Measurements from ENCODE around the gene KLC4.
A peak's percentile ranks its signal among the peaks of the same experiment; 100 is the strongest.

KLC4 gene

DNA sequence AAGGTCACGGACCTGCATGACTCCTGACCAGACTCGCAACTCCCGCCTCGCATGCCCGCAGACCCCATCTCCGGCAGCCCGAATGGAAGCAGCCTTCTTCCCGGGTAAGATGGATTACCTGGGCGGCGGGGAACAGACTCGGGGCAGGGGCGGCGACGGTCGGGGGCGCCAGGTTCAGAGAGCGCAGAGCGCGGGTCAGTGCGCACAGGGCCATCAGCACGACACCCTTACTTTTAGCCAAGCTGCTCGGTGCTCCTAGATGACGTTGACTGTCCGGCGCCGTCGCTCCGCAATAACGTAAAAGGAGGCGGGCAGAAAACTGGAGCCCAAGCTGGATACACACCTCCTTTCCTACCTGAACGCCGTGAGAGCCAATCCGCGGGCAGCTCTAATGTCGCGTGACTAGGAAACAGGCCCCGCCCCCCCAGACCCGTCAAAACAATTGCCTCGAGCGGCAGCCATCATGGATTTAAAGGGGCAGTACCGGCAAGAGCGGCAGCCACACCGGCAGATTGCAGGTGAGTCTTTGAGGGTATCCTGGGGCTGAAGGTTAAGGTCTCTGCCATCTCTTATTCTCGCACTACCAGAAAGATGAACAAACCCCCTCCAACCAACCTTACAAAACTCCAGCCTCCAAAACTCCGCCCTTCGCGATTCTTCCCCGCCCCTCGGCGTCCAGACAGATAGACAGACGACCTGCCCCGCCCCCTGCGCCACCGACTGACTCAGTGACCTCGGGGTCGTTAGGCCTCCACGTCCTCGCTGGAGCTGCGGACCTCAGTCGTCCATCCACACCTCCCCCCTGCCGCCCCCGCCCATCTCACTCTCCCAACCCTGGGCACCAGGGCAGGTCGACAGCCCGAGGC is at the start of gene KLC4, which contains the start of gene MRPL2:
TSS of gene KLC4 (plus strand) at position 464 of the 866 bp plus-strand sequence. CDS start 1,705 bp downstream, outside the sequence.
TSS of gene MRPL2 (minus strand) at position 267 of the 866 bp plus-strand sequence. CDS start at position 214, 53 bp downstream.
- DNase-seq (ENCODE audit: low read depth): peak; percentile 92

DNA sequence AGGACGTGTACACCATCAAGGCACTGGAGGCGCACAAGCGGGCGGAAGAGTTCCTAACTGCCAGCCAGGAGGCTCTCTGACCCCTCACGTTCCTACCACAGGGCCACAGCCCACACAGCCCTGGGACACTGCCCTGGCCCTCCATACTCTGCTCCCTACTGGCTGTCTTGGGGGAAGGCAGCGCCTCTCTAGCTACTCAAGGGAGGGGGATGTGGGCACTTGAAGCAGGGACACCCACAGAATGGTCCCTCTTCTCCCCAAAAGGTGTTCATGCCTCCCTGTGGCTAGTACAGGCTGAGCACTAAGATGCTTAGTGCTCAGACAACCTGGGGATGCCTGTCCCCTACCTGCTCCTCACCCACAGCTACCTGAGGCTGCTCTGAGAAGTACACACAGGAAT is 48.2 kb upstream of the KLC4 start:
- DNase-seq (ENCODE audit: low read depth): no peak

DNA sequence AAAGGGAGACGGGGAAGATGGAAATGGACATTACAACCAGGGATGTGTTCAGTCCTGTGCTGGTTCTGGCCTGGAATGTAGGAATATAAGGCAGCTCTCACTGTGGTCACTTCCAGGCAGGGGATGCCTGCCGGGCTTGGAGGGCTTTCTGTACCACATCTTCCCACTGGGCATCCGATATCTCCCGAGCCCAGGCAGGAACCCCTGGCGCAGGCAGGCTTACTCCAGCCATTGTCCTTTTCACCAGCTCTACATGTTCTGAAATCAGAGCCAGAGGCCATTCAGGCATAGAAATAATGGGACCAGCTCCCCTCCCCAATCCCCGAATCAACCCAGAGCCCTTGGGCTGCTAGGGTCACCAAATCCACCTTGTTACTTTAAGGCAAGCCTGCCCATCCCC is 47.1 kb upstream of the KLC4 start:
- DNase-seq (ENCODE audit: low read depth): no peak

DNA sequence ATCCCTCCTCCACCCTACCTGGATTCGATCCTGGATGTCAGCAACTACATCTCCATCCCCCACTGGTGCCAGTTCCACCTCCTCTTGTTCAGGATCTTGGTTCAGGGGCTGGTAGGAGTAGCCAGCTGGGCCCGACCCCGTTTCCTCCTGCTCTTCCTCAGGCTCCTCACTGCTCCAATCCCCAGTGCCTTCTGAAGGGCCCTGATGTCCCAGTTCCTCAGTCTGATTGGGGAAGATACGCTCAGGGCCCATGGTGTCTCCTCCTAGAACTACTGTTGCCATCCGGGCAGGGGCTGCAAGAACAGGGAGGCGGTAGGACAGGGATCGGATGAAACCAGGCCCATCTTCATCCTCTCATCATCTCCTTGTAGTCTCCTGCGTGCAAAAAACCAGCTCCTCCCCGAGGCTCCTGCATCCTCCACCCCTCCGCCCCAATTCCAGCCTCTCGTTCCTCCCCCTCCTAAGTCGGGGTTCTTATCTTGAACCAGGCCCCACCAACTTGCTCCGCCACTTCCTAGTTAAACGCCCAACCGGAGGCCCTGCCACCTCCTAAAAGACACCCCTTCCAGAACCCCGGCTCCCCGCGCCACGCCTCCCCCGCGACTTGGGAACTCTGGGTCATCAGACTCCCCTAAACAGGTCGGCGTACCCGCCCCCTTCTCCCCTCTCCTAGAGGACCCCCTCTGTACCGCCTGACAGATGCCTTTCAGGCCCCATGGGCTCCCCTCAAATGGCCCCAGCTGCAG is 46.2 kb upstream of the KLC4 start:
- DNase-seq (ENCODE audit: low read depth): no peak

DNA sequence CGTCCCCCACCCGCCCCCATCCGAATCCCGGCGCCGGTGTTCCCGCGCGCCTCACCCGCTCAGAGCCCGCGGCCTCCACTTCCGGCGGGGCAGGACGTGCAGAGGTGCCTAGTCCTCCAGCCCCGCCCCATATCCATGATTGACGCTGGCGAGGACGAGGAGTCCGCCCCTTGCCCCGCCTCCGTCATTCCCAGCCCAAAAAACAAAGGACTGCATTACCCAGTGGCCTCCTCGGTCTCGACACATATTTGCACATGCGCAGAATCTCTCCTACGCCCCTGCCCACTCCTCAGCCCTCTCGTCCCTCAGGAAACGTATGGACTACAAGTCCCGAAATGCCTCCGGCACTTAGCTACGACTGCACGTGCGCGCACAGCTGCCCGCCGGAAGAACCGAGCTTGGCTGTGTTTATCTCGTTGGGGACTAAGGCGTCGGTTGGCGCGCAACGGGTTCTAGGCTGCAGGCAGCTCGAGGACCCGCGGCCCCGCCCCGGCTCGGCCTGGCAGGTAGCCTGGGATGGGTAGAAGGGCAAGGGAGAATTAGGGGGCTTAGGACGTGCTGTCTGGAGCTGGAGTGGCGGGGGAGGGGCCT is 45.5 kb upstream of the KLC4 start, which contains the start of the genes KLHDC3 and MEA1:
TSS of gene KLHDC3 (plus strand) at position 407 of the 591 bp plus-strand sequence. CDS start 2,944 bp downstream, outside the sequence.
TSS of gene MEA1 (minus strand) at position 104 of the 591 bp plus-strand sequence. CDS start 133 bp downstream, outside the sequence.
- peak; percentile 98 for DNase-seq (ENCODE audit: low read depth)

DNA sequence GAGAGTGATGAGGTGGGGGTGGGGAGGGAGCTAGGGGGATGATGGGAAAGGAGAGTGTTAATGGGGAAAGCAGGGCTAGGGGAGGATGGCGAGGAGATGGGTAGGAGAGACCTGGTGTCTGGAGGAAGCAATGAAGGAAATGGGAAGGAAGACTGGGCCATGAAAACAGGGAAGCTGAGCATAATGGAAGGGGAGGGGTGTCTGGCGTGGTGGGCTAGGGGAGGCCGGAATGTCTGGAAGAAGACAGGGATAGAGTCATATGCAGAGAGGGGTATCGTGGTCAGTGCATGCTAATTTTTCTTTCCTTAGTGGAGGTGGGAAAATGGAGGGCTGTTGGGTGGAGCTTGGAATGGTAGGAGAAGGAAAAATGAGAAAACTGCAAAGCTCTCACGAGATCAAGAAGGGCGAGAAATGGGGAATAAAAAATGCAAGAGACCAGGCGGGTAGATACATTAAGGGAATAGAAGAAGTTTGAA is 45.0 kb upstream of the KLC4 start:
- no peak for DNase-seq (ENCODE audit: low read depth)

DNA sequence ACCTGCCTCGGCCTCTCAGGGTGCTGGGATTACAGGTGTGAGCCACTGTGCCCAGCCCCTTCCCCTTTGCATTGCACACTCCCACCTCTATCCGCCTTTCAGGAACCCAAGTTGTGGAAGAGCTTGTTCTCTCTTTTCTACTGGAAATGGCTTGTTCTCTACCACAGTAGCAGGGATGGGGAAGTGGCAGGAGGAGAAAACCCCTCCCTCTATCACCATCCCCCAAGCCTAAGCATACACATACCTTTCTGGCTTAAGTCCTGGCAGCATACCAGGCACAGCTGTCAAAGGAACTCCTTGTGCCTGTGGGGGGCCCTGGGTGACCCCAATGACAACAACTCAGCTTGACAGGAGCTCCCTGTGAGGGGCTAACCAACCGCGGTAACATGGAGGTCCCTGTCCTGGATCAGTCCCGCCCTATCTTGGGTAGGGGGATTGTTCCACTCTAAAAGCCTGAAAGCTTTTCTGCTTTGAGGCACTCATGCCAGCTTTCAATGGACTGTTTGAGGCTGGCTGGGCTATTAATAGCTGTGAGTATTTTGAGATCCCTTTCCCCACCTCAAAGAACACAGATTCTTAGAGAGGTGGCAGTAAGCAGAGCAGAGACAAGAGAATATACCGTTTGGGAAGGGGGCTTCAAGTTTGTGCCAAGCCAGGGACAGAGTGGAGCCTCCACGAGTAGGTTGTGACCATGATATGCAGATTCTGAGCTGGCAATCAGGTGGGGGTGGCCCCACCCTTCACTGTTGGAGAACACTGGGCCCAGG is 43.1 kb upstream of the KLC4 start:
- DNase-seq (ENCODE audit: low read depth): no peak

DNA sequence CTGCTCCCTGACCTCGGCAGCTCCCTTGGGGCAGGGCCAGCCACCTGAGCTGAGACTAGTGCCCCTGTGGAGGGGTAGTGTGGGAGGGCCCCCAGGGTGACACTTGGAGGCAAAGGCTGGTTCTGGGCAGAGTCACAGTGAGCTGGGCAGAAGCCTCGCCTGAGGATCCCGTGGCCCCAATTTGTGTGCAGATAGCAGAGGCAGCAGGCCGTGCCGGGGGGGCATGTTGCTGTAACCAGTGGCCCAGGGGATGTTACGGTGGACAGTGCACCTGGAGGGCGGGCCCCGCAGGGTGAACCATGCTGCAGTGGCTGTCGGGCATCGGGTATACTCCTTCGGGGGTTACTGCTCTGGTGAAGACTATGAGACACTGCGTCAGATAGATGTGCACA is 42.5 kb upstream of the KLC4 start:
- no peak for DNase-seq (ENCODE audit: low read depth)

DNA sequence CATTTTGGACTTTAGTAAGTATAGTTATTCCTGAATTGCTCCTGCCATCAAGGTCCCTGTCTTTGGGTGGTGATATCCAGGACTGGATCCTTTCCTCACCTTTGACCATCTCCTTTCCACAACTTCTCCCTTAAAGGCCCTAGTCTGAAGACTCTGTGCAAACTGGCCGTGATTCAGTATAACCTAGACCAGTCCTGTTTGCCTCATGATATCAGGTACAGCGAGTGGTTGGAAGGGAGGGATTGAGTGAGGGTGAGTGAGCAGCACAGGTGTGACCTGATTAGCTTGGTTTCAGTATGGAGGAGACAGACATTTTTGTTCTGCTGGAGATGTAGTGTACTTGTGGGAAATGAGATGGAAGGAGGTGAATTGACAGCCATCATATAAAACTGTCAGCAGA is 40.3 kb upstream of the KLC4 start:
- DNase-seq (ENCODE audit: low read depth): no peak

DNA sequence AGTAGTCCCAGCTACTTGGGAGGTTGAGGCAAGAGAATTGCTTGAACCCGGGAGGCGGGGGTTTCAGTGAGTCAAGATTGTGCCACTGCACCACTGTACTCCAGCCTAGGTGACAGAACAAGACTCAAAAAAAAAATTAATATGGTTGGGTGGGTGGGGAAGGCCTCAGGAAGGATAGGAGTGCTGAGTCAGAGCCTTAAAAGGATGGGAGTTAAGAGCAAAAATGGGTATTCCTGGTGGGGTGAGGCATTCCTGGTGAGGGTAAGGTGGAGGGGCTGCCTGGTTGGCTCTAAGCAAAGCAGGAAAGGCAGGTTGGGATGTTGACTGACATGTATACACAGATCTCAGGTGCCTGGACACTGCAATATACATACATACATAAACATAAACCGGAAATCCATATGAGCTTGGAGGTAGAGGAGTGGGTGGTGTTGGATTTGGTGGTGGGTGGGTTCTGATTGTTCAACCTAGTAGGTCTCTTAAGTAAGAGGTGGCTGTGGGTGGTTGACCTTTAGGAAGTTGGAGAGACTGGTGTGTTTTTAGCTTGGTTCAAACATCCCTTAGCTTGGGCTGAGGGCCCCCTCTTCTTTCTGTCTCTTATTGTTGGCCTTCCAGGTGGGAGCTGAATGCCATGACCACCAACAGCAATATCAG is 39.3 kb upstream of the KLC4 start:
- DNase-seq (ENCODE audit: low read depth): no peak

DNA sequence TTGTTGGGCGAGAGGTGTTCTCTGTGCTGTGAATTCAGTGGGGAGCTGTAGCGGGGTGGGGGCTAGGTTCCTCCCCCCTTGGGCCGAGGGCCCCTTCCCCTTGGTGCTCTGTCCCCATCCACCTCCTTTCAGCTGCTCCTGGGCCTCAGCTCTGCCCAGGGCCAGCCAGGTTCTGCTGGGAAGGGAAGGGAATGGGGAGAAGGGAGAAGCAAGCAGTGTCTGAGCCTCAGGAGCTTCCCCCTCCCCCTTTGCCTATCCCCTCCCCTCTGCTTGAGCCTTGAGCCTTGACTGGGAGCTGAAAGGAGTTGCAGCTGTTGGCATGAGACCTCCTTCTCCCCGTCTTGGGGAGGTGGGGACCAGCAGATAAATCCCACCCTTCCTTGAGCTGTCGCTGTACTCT is 38.6 kb upstream of the KLC4 start:
- DNase-seq (ENCODE audit: low read depth): no peak

DNA sequence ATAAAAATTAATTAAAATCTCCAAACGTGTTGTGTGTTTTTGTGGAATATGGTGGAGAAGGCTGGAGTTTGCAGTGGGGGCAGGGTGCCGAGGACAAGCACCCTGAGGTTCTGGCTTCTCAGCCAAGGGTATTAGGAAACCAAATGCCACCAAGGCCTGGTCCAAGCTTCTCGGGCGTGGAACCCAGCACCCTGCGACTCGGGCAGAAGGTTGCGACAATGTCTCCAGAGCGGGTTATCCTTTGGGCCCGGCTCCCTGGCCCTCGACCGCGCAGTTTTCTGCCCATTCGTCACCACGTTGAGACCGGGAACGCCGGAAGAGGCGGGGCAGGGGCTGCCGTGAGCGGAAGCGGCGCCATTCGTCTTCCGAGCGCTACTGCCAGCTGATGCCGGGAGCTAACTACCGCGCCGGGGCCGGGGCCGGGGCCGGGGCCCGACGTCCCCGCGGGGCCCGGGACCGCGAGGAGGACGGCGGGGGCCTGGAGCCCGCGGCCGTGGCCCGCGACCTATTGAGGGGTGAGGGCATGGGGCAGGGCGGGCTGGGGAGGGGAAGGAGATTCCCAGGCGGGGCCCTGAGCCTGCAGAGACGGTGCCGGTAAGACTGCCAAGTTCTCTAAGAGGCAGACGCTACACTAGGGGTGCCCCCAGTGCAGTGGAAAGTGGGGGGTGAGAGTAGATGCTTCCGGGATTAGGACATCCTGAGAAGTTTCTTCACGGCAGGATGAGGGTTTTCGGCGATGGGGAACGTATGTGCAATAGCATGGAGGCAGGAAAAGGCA is 38.0 kb upstream of the KLC4 start, which contains the start of gene RRP36:
TSS of gene RRP36 (plus strand) at position 354 of the 778 bp plus-strand sequence. CDS start at position 386, 32 bp downstream.
- DNase-seq (ENCODE audit: low read depth): peak; percentile 60

DNA sequence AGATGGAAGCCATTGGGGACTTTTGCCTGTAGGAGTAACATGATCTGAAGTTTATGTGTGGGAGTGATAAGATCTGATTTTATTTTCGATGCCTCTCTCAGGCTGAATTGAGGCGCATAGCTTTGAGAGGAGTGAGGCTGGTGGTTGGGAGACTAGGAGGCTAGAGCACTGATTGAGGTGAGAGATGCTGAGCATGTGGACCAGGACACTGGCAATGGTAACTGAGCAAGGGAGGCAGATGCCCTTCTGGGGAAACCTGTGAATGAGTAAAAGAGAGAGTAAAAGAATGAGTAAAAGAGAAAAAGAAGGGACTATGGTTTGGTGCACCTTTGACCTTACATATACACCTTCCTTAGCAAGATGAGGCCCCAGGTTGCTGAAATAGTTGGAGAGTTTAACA is 35.0 kb upstream of the KLC4 start:
- no peak for DNase-seq (ENCODE audit: low read depth)

DNA sequence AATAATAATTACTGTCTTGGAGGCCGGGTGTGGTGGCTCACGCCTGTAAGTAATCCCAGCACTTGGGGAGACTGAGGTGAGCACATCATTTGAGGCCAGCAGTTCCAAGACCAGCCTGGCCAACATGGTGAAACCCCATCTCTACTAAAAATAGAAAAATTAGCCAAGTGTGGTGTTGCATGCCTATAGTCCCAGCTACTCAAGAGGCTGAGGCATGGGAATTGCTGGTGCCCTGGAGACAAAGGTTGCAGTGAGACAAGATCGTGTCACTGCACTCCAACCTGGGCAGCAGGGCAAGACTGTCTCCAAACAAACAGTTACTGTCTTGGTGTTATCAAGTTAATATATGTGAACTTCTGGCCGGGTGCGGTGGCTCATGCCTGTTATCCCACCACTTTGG is 33.1 kb upstream of the KLC4 start:
- DNase-seq (ENCODE audit: low read depth): no peak

DNA sequence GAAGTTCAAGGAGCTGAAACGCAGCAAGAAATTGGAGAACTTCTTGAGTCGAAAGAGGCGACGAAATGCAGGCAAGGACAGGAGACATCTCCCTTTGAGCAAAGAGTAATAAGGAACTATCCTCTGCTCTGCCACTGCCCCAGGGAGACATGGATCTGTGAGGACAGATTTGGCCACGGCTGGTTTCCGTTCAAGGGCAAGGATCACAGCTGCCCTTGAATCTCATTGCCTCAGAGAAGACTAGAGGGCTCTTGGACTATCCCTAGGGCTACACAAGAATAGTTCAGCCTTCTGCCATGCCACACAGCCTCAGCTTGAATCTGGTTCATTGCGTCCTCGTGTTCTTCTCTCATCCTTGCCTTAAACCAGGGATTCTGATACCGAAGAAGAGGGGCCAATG is 30.3 kb upstream of the KLC4 start:
- no peak for DNase-seq (ENCODE audit: low read depth)

DNA sequence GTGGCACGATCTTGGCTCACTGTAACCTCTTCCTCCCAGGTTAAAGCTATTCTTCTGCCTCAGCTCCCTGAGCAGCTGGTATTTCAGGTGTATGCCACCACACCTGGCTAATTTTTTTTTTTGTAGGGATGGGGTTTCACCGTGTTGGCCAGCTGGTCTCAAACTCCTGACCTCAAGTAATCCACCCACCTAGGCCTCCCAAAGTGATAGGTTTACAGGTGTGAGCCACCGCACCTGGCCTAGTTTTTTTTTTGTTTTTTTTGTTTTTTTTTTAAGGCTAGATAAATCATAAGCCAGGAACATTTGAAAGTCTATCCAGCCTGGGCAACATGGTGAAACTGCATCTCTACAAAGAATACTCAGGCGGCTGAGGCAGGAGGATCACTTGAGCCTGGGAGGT is 27.1 kb upstream of the KLC4 start:
- no peak for DNase-seq (ENCODE audit: low read depth)

DNA sequence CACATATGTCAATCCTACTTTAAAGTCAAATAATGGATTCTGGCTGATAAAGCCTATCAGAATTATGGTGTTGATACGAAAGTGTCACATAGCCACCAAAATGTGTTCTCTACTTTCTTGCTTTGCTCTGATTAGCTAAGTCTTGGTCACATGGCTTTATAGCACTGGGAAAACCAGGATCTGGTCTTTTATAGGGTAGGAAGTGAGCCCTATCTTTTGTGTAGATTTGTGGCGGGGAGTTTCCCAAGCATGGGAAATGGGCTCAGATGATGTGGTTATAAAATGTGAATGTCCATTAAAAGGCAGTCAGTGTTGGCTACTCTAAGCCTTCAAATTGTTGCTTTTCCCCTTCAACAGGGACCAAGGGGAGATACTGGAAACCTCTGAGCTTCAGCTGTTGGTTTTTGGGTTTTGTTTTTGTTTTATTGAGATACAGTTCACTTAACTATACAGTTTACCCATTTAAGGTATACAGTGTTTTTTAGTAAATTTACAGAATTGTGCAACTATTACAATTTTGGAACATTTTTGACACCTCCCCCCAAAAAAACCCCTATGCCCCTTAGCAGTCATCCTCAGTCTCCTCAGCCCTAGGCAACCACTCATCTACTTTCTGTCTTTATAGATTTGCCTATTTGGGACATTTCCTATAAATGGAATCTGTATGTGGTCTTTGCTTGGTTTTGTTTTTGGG is 25.8 kb upstream of the KLC4 start:
- DNase-seq (ENCODE audit: low read depth): no peak

DNA sequence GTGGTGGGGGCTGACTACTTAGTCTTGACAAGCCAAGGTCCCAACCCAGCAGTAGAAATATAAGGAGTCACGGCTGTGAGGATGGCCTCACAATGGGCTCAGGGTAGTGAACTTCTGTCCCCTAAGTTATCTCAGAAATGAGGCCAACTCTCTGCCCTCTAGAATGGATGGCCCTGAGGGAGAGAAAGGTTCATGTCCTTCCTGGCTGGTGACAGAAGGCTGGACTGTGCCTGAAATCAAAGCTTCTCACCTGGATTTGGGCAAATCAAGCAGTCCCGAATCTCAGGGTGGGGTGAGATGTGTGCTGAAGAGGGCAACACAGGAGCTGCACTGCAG is 25.3 kb upstream of the KLC4 start:
- DNase-seq (ENCODE audit: low read depth): no peak

DNA sequence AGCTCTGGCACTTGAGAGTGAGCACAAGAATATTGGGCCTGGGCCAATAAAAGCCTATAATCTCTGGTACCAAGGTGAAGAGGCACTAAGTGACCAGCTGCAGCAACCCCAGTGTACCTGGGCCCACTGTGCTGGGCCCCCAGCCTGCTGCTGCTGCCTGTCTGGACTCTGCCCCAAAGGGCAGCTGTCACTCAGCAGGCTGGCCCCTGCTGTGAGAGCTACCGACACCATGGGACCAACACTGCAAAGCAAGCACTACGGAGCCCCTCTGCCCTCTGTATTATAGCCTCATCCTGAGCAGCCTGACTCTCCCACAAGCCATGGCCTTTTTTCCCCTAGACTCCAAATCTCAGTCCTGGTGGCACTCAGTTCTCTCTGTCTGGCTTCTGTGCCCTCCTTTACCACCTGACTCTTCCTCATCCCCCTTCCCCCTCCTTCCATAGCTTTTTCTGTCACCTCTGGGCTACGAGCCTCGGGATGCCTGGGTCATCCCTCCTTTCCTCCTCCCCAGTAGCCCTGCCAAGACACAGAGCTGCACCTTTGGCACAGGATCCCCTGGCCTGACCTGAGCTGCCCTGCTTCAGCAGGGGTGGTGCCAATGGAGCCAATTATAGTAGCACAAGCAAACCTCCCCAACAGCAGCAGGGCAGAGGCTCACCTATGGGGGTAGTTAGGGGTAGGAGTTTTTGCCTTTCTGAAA is 23.8 kb upstream of the KLC4 start:
- DNase-seq (ENCODE audit: low read depth): no peak

Data from activated T-helper 1 cell treated with Interleukin-2 at 50 U/mL for 16 hours (primary cell).